HG03354 (cell line): Measurements from ENCODE around the gene ATP1A2.

Experiments
- ATAC-seq: cut with Tn5 transposase; IDR thresholded peaks from one replicate; pipeline ENCODE4 v1.9.1; 2021; ENCODE audit warnings: mild to moderate bottlenecking; ENCODE audit not compliant: unreplicated experiment, poor library complexity, severe bottlenecking

Gene ATP1A2

GRCh38 chr1:160163615-160164014 is 48.1 kb downstream of the ATP1A2 start:
- ATAC-seq: no peak

GRCh38 chr1:160164121-160164520 is 48.6 kb downstream of the ATP1A2 start:
- no peak for ATAC-seq

GRCh38 chr1:160166166-160166868 is 50.8 kb downstream of the ATP1A2 start:
- no peak for ATAC-seq

GRCh38 chr1:160167056-160167455 is 51.5 kb downstream of the ATP1A2 start:
- ATAC-seq: no peak

- no peak for ATAC-seq
Observed at GRCh38 chr1:160167580-160167979, 52.0 kb downstream of the ATP1A2 start.

- no peak for ATAC-seq
Observed at GRCh38 chr1:160168016-160168415, 52.5 kb downstream of the ATP1A2 start.

GRCh38 chr1:160168609-160169369 is 53.2 kb downstream of the ATP1A2 start:
- ATAC-seq: no peak

- peak; percentile 62 for ATAC-seq
Observed at GRCh38 chr1:160169553-160170399, 54.2 kb downstream of the ATP1A2 start.

GRCh38 chr1:160171354-160171753 is 55.8 kb downstream of the ATP1A2 start:
- ATAC-seq: no peak

- ATAC-seq: no peak
Observed at GRCh38 chr1:160171980-160172379, 56.4 kb downstream of the ATP1A2 start.

- ATAC-seq: no peak
Observed at GRCh38 chr1:160177231-160177630, 61.7 kb downstream of the ATP1A2 start.

- ATAC-seq: no peak
Observed at GRCh38 chr1:160177667-160178066, 62.1 kb downstream of the ATP1A2 start.

- ATAC-seq: no peak
Observed at GRCh38 chr1:160178731-160179130, 63.2 kb downstream of the ATP1A2 start.

- ATAC-seq: no peak
Observed at GRCh38 chr1:160179336-160179735, 63.8 kb downstream of the ATP1A2 start.

GRCh38 chr1:160186246-160186645 is 70.7 kb downstream of the ATP1A2 start:
- no peak for ATAC-seq

GRCh38 chr1:160186729-160187128 is 71.2 kb downstream of the ATP1A2 start:
- ATAC-seq: no peak

GRCh38 chr1:160187407-160187806 is 71.8 kb downstream of the ATP1A2 start:
- no peak for ATAC-seq

- no peak for ATAC-seq
Observed at GRCh38 chr1:160188341-160188740, 72.8 kb downstream of the ATP1A2 start.

- ATAC-seq: no peak
Observed at GRCh38 chr1:160189649-160190625, 74.4 kb downstream of the ATP1A2 start, which contains the start of gene CASQ1. TSS of gene CASQ1 (plus strand) at chr1:160190575. CDS start at chr1:160190752, 177 bp downstream.
